ENCODE results near the gene STX8.
"Not testable (repeated sequence)": the region's sequence is repeated elsewhere in the genome, so short reads cannot be mapped to it uniquely, and the experiment has no call there.

Gene STX8, protein sequence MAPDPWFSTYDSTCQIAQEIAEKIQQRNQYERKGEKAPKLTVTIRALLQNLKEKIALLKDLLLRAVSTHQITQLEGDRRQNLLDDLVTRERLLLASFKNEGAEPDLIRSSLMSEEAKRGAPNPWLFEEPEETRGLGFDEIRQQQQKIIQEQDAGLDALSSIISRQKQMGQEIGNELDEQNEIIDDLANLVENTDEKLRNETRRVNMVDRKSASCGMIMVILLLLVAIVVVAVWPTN

DNA sequence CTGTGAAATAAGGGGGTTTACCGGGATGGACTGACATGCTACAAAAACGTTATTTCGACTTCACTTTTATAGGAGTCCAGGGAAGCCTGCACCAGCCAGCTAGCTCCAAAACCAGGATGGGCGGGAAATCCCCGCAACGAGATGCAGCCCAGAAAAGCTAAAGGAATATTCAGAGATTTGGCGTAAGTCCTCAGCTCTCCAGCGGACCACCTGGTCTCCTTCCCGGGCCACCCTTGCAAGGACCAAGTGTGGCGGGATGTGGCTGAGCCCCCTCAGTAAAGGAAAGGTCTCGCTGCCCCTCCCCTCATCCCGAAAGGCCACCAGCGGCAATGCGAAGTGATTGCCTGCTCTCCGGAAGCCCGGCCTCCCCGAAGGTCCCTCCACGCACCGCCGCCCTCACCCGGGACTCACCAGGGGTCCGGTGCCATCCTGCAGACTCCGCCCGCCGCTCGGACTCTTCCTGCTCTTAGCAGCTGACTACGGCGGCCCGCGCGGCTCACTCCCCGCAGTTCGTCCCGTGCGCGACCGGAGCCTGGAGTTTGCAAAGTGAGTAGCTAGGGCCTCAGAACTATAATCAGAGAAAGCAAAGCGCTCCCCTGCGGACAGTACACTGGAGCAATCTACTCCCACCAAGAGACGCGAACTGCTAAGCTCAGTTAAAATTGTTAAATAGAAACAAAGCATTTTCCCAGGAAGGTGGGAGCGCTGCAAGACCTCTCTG lies at the start of gene STX8:
Gene STX8, minus strand, starts transcription at position 440 of the 721 bp plus-strand sequence. Its CDS starts 12 bp downstream, at position 428.
- DNase-seq = peak; percentile 83

DNA sequence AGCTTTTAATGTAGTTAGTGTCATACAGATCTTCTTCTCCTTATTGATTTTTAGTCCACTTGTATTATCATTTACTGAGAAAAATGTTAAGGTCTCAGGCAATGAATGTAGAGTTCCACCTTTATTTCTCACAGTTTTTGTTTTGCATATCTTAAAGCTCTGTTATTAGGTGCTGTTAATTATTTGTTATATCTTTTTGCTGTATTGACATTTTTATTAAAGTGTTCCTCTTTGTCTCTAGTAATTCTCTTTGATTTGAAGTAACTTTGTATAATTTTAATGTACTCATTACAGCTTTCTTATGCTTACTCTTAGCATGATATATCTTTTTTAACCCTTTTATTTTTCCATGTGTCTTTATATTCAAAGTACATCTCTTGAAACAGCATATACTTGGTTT lies 47.3 kb upstream of the STX8 start:
- DNase-seq = no peak

DNA sequence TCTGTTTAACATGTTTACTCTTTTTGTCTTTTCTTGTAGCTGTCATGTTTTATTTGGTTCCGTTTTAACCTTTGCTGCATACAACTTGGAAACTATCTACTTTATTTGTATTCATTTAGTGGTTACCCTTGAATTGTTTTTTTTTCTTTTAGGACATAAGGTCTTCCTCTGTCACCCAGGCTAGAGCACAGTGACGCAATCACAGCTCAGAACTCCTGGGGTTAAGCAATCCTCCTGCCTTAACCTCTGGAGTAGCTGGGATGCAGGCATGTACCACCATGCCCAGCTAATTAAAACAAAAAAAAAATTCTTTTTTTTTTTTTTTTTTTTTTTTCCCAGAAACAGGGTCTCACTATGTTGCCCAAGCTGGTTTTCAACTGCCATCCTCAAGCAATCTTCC lies 39.9 kb upstream of the STX8 start:
- DNase-seq = no peak

DNA sequence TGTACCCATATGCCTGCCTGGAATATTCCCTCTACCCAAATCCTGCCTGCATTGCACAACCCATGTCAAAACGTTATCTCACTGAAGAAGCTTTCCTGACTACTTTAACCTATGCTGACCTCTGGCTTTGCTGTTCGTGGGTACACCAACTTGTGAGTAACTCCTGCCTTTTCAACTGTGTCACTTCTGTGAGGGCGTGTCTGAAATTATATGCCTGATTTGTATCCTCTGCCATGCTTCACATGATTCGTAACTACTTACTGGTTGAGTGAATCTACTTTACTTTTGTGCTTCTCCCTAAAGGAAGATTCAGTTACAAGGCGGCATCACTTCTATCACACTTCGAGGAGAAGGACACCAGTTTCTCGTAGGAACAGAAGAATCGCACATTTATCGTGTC lies 36.4 kb upstream of the STX8 start:
- no peak for DNase-seq

DNA sequence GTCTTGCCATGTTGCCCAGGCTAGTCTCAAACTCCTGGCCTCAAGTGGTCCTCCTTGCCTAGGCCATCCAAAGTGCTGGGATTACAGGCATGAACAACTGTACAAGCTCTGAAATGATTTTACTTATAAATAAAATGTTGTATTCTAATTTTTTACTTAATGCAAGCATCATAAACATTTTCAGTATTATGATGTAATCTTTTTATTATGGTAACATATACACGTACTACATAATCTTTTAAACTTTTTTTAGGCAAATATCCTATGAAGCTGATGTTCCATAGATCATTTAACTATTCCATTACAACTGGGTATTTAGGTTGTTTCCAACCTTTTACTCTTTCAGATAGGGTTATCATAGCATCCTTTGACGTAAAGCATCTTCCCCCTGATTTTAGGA lies 35.9 kb upstream of the STX8 start:
- no peak for DNase-seq

DNA sequence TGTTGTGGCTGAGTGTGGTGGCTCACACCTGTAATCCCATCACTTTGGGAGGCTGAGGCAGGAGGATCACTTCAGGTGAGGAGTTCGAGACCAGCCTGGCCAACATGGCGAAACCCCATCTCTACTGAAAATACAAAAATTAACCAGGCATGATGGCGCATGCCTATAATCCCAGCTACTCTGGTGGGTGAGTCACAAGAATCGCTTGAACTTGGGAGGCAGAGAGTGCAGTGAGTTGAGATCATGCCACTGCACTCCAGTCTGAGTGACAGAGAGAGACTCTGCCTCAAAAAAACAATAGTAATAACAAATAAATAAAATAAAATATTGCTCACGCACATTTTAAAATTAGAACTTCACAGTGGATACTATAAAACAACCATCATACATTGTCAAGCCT lies 31.4 kb upstream of the STX8 start:
- not testable (repeated sequence) for DNase-seq

DNA sequence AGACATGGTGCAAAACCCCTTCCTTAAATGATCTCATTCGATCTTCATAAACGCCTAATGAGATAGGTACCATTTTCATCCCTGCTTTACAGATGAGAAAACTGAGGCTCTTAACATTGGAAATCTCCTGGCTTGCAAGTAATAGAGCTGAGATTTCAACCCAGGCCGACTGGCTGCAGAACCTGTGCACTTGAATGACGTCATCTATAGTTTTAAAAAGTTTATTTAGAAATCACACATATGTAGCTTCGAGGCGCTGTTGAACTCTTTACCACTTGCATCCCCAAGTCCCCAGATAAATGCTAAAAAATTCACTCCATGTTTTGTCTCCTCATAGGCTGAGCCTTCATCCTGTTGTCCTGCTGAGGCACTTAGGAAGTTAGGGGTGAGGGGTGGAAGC lies 30.8 kb upstream of the STX8 start:
- no peak for DNase-seq

DNA sequence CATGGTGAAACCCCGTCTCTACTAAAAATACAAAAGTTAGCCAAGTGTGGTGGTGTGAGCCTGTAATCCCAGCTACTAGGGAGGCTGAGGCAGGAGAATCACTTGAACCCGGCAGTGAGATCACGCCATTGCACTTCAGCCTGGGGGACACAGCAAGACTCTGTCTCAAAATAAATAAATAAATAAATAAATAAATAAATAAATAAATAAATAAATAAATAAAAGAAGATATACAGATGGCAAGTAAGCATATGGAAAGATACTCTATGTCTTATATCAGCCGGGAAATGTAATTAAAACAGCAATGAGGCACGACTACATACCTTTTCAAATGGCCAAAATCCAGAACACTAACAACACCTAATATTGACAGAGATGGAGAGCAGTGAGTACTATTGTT lies 29.0 kb upstream of the STX8 start:
- DNase-seq = not testable (repeated sequence)

DNA sequence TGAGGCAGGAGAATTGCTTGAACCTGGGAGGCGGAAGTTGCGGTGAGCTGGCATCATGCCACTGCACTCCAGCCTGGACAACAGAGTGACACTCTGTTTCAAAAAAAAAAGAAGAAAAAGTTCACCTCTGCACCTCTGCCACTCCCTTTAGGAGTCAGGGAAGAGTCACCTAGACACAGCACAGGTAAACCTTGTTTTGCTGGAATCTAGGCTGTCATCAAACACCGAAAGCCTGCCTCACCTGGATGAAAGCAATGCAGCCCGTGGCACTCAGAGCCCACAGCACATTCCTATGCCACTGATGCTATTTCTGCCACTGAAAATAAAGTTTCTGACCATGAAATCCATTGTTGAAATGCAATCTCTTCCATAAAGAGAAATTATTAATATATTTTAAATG lies 23.0 kb upstream of the STX8 start:
- DNase-seq = no peak

DNA sequence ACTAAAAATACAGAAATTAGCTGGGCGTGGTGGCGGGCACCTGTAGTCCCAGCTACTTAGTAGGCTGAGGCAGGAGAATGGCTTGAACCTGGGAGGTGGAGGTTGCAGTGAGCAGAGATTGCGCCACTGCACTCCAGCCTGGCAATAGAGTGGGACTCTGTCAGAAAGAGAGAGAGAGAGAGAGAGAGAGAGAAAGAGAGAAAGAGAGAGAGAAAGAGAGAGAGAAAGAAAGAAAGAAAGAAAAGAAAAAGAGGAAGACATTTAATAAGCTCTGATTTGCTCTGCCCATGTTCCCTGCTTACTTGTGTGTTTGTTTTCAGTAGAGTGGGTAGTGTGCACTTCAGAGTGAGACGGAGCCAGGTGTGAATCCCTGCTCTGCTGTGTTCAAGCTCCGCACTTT lies 22.0 kb upstream of the STX8 start:
- DNase-seq = not testable (repeated sequence)

DNA sequence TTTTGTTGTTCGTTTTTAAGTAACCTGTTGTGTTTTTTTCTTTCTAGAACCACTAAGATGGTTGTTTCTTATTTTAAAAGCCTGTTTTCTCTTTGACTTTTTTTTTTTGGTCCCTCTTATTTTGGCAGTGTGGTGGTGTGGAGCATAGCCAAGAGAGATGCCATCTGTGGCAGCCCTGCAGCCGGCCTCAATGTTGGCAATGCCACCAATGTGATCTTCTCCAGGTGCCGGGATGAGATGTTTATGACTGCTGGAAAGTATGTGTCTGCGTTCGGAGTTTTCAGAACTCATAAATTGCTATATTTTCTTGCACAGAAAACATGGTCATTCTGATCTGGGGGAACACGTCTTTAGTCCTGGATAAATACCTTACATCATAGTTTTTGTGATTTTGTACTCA lies 18.4 kb upstream of the STX8 start:
- DNase-seq = no peak

DNA sequence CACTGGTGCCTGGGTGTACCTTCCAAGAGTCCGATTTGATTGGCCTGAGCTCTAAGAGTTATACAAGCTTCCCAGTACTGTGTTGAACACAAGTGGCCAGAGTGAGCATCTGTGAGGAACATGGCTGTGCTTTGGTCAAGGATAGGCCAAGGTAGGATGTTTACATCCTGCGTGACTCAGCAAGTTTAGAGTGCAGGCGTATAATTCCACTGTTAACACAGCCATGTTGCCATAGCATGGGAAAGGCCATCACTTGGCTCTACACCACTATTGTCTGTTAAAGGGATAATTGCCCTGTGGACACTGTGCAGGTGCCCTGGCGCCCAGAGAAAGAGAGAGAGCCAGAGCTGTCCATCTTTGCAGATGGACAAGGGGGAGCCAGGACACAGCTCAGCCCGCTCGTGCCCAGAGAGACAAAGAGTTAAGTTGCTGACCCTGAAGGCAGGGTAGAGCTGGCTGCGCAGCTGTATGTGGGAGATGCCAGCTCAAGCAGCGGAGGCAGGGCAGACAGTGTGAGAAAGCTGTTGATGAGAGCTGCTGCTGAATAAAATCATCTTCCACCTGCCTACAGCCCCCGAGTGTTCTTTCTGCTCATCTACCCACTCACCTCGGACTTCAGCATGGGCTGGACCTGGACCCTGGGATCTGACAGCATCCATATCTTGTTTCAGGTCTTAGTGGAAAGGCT lies 12.5 kb upstream of the STX8 start:
- DNase-seq = no peak

DNA sequence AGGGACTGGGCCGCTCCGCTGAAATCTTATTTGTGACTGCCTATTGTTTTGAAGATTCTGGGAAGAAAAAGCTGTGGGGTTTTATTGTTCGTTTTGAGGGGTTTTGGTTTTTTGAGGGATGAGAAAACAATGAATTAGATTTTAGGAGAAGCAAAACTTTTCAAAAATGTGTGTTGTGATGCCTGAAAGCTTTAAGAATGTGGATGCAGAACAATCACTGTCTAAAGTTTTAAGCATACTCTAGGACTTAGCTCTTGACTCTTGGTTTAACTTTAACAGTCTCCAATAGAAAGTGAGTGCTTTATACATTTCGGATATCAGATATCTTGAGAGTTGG lies 1.7 kb upstream of the STX8 start:
- no peak for DNase-seq

DNA sequence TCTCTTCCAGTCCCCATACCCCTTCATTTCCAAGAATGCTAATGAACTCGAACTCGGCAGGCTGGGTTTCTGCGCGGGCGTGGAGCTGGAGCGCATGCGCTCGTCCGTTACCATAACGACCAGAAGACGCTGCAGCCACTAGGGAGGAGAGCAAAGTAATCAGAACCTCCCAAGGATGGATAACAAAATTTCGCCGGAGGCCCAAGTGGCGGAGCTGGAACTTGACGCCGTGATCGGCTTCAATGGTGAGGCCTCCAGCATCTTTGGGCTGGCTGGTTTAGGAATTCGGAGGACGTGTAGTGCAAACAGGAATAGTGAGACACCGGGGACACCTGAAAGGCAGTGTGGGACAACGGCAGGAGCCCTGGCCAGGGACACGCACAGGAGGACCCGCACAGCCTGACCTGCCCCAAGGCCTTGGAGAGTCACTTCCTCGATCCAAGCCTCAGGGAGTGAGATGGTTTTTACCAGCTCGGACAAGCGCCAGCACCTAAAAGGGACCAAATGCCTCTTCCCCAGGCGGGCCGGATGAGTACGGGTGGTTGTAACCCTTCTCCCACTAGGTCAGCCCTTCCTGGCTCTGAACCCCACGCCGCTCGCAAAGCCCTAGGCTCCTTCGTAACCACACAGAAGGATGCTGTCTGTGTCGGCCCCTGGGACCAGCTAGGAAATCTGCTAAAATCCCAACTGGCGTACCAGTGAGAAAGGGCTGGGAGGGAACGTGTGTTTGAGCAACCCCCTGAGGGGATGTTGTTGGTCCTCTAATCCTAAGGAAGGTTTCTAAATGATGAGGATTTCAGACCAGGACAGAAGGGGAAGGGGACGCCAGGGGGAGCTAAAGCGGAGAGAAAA lies 1.1 kb upstream of the STX8 start, which contains the start of gene CFAP52:
Gene CFAP52, plus strand, starts transcription at position 122 of the 852 bp plus-strand sequence. Its CDS starts 54 bp downstream, at position 176.
- peak; percentile 82 for DNase-seq

DNA sequence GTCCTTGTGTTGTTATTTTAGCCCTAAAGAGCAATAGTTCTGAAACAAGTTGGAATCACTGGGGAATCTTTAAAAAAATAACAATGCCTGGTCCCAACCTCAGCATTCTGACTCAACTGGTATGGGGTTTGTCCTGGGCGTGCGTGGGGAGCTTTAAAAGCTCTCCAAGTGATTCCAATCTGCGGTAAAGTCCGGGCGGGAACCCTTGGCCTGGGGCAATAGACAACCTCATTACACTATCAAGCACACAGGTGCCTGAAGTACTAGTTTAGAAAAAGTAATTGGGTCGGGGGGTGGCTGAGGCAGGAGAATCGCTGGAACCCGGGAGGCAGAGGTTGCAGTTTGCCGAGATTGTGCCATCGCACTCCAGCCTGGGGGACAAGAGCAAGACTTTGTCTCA lies 4.4 kb downstream of the STX8 start:
- DNase-seq = no peak

DNA sequence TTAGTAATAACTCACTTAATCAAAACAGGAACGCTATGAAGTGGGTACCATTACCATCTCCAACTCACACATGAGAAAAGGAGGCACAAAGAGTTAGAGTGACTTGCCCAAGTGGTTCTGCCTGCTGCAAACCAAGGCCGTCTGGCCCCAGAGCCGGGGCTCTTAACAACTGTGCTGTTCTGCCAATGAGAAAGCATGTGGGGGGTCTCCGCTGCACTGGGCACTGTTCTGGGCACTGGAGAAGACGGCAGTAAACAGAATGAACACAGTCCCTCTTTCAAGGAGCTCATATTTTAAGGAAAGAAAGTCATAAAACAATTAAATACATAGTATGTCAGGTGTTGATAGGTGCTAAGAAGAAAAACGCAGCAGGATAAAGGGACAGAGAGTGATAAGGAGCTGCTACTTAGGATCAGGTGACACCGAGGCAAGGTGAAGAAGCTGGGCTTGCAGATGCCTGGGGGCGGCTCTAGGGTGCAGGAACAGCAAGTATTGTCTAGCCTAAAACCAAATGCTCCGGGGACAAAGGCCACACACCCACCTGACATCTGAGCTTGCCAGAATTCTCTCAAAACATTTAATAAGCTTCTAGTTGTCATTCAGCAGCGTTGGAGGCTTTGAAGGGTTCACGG lies 6.5 kb downstream of the STX8 start:
- no peak for DNase-seq

DNA sequence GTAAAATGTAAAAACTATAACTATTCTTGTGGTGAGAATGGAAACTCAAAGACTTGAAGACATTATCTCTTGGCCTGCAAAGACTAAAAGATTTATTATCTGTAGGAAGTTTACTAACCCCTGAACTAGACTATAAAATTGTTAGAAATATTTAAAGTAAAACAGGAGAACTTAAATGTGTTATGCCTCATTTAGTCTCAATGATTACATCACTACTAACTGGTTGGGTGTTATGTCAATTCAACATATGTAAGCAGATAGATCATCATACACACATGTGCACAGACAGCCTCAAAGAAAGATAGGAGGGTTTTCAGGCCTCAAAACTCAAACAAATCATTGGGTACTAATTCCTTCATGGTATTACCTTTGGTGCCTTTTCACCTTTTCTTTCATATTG lies 7.6 kb downstream of the STX8 start:
- no peak for DNase-seq

DNA sequence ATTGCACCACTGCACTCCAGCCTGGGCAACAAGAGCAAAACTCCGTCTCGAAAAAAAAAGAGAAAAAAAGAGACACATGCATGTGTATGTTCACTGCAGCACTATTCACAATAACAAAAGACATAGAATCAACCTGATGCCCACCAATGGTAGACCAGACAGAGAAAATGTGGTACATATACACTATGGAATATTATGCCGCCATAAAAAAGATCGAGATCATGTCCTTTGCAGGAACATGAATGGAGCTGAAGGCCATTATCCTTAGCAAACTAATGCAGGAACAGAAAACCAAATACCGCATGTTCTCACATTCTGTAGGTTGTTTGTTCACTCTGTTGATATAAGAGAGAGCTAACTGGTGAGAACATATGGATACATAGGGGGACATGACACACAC lies 8.9 kb downstream of the STX8 start:
- DNase-seq = not testable (repeated sequence)

DNA sequence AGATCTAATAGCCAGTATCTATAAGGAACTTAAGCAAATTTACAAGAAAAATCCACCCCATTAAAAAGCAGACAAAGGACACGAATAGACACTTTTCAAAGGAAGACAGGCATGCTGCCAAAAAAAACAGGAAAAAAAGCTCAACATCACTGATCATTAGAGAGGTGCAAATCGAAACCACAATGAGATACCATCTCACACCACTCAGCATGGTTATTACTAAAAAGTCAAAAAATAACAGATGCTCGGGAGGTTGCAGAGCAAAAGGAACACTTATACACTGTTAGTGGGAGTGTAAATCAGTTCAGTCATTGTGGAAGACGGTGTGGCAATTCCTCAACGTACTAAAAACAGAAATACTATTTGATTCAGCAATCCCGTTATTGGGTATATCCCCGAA lies 9.6 kb downstream of the STX8 start:
- DNase-seq = peak; percentile 39

DNA sequence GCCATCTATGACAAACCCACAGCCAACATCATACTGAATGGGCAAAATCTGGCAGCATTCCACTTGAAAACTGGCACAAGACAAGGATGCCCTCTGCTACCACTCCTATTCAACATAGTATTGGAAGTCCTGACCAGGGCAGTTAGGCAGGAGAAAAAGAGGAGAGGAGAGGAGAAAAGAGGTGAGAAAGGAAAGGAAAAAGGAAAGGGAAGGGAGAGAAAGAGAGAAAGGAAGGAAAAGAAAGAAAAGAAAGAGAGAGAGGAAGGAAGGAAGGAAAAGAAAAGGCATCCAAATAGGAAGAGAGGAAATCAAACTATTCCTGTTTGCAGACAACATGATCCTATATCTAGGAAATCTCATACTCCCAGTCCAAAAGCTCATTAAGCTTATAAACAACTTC lies 11.5 kb downstream of the STX8 start:
- no peak for DNase-seq

DNA sequence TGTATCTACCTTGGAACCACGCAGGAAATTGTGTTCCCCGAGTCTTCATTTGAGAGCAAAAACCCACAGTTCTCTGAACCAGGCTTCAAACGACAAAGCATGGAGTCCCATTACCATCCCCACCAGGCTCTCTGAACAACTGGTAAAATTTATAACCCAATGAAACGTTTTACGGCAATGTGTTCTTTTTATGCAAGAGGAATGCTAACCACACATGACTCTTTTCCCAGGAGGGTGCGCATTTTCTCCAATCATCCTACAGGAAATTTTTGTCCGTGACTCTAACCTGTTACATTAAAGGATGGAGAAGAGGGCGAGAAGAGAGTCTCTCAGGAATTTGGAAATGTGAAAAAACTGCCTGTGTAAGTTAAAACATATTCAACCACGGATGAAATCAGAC lies 17.8 kb downstream of the STX8 start:
- DNase-seq = no peak

DNA sequence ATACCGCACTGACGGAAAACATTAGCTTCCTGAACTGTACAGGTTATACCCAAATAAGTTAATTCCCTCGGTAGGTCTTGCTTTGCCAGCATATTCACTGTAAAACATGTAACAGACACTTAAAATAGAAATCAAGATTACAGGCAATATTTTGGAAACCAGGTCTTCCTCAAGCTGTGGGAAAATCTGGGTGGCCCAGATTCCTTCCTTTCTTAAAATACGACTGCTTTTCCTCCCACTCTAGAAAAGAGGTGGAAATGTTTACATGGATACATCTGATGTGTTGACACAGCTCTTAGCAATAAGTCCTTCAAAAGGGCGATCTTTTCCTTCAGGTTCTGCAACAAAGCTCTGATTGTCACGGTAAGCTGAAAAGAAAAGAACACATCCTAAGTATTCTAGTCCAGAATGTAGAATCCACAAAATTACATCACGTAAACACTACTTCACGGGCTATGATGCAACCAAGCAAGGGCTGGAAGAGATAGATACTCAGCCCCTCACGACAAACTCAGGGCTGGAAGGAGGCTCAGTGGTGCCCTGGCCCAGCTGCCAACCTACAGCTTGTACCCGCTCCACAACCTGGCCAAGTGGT lies 18.4 kb downstream of the STX8 start:
- DNase-seq = no peak
